HG03378 (cell line): Measurements from ENCODE around the gene SPATA31D1.

Experiments used
- ATAC-seq: cut with Tn5 transposase; IDR thresholded peaks from one replicate; pipeline ENCODE4 v1.9.1; 2021; ENCODE audit warnings: mild to moderate bottlenecking, moderate library complexity; ENCODE audit not compliant: unreplicated experiment

SPATA31D1 gene

GRCh38 chr9:82020331-82020730, 31.8 kb downstream of the SPATA31D1 start:
- no peak for ATAC-seq

DNA sequence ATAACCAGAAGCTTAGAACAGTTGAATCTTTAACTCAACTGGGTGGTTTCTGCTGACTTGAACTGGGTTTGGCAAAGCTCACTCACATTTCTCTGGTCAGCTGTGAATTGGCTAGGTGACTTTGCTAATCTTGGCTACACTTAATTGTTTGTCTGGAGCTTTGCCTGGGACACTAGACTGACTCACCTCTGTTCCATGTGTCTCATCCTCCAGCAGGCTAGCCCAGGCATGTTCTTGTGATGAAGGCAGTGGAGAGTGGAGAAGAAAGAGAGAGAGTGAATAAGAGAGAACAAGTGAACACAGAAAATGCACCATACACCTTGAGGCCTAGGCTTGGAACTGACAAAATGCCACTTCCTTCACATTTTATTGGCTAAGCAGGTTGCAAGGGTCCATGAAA, 32.6 kb downstream of the SPATA31D1 start:
- no peak for ATAC-seq

DNA sequence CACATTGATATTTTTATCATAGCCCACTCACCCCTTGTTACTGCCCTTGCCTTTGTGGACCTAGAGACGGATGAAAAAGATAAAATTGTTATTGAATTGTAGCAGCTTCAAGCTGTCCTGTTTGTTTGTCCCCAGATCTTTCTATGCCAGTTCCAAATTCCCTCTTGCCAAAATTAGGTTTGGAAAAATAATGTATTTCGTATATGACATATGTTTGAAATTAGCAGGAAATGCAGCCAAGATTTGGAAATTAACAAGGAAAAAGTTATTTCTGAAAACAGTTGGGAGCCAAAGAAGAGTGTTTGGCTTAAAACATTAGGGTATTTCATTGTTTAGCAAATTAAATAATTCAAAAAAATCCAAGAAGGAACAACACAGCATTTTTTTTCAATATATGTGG, 33.5 kb downstream of the SPATA31D1 start:
- ATAC-seq = no peak

DNA sequence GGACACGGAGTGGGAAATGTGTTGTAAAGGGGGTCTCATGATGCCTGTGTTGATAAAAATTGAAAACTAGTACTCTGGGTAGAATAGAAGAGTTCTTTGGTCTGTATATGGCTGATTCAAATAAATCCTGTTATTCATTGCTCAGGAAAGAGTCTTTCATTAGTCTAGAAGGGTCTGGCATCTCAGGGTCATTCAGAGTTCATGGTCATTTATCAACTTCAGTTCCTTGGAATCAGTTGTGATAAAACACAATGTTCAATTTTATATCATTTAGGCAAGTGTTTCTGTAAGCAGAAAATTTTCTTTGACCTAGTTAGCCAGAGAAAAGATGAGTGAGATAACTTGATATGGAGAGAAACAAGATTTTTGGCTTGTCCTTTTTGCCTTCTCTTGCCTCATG, 36.3 kb downstream of the SPATA31D1 start:
- ATAC-seq = no peak

DNA sequence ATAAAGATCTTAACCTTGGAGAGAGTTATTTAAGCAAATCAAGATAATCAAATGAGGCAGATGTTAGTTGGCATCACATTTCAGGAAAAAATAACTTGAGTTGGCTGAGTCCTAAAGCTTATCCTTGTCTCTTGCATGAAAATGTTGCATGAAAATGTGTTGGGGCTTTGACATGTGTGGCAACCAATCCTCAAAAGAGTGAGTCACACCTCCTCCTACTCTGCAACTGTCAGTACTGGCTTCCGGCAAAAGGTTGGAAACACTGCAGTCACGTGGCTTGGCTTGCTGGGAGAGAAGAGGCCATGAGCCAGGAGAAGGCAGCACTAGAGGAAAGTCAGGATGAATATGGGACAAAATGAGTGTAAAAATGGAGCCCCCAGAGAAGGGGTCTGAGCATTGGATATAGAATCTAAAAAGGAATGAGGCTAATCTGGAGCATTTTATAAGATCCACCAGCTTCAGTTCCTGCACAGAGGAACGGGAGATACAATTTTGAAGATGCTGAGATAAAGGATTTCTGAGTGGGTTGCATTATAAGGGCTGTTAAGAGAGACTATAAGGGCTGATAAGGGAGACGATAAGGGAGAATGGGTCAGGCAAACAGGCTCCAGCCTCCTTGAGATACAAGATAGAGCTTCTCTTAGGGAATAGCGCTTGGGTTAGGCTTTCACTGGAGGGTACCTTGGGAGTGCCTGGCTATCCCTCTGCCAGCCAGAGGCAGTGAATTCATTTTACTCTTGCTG, 43.1 kb downstream of the SPATA31D1 start:
- no peak for ATAC-seq

DNA sequence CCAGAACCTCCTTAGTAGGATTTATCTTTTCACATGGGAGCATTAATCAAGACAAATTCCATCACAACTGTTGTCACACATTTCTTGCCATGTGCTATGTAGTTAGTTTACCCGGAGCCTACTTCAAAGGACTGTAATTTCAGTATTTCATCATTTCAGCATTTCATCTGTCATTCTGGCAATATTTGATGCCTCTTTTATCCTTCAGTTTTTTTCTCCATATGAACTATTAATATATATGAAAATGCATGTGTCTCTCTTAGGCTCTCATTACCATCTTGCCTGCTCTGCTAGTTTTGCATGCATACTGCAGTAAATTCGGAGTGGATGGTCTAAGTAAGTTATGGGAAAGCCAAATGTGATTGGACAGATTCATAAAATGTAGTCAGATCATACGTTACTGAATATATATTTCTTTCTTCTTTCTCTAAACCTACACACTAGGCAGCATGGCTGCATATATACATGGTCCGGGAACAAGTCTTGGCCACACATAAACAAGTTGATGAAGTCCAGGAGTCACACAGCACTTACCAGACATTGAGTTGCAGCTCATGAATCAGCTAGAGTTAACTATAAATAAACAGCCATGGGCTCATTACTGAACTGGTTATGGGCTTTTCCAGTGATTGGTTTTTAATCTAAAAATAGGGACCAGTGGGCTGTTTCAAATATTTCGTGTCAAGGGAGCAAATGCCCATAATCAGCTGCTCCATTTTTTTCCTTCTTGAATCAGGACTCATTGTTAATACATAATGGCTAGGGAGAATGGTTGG, 46.6 kb downstream of the SPATA31D1 start:
- no peak for ATAC-seq

- no peak for ATAC-seq
Observed at GRCh38 chr9:82036086-82036485, 47.5 kb downstream of the SPATA31D1 start.

GRCh38 chr9:82037126-82037525, 48.6 kb downstream of the SPATA31D1 start:
- ATAC-seq = no peak

- no peak for ATAC-seq
Observed at GRCh38 chr9:82038897-82039296, 50.3 kb downstream of the SPATA31D1 start.
